IPS DF 4.7 (cell line): ENCODE measurements around the gene MCRIP2.

Experiments used
- DNase-seq: peaks from one replicate; pipeline ENCODE4 v3.0.0-alpha.2; 2013; ENCODE audit warnings: low spot score; ENCODE audit errors: extremely low read depth

The MCRIP2 gene

DNA sequence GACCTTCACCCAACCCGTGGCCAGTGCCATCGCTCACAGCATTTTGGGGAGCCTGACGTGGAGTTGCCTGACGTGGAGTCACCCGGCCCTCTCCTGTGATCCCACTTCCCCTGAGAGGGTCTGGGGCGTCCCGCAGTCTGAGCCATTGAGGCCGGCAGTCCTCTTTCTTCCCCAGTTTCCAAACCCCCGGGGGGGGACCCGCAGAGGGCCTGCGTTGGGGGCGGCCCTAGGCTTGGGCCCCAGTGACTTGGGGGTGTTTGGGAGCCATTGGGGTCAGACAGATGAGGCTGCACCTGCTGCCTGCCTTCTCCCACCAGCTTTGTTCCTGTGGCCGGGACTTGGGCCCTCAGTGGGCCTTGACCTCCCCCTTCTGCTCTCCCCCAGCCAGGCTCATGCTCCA is 28.0 kb downstream of the MCRIP2 start:
- DNase-seq, result no peak

DNA sequence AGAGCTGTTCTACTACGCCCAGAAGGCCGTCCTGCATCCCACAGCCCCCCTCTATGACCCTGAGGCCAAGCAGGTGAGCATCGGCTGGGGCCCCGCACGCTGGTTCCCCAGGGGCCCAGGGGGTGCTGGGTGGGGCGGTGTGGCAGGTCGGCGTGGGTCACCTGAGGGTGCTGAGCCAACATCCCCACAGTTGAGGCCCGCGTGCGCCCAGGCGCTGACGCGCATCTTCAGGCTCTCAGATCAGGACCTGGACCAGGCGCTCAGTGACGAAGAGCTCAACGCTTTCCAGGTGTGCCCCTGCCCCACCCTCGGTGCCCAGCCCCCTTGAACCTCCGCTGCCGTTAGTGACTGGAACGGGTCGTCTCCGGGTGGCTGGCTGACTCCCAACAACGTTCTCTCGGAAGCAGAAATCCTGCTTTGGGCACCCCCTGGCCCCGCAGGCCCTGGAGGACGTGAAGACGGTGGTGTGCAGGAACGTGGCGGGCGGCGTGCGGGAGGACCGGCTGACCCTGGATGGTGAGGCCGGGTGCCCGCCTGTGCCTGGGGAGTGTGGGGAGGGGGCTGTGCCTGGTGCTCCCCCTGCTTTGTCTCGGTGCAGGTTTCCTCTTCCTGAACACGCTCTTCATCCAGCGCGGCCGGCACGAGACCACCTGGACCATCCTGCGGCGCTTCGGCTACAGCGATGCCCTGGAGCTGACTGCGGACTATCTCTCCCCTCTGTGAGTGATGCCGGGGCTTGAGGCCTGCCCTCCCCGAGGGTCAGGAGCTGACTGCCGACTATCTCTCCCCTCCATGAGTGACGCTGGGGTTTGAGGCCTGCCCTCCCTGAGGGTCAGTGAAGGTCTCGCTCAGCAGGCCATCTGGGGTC is 29.1 kb downstream of the MCRIP2 start:
- DNase-seq, result no peak

DNA sequence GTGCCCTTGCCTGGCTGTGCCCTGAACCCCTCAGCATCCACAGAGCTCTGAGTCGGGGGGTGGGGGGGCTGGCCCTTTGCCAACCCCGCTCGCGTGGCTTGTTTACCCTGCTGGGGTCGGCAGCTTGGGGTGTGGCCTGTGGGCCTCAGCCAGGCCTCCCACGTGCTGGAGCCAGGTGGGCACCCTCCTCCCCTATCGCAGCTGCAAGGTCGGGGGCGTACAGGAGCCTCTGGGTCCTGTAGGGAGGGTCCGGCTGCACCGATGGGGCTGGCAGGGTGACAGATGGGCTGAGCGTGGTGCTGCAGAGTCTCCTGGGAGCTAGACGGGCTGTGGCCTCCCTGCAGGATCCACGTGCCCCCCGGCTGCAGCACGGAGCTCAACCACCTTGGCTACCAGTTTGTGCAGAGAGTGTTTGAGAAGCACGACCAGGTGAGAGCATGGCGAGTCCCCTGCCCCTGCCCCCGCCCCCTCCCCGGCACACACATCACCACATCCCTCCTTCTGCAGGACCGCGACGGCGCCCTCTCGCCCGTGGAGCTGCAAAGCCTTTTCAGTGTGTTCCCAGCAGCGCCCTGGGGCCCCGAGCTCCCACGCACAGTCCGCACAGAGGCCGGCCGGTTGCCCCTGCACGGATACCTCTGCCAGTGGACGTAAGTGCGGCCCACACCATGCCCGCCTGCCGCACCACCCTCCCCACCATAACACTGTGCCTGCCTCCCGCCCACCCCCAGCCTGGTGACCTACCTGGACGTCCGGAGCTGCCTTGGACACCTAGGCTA is 29.9 kb downstream of the MCRIP2 start:
- no peak for DNase-seq

GRCh38 chr16:672371-672770 is 30.7 kb downstream of the MCRIP2 start:
- DNase-seq, result no peak

DNA sequence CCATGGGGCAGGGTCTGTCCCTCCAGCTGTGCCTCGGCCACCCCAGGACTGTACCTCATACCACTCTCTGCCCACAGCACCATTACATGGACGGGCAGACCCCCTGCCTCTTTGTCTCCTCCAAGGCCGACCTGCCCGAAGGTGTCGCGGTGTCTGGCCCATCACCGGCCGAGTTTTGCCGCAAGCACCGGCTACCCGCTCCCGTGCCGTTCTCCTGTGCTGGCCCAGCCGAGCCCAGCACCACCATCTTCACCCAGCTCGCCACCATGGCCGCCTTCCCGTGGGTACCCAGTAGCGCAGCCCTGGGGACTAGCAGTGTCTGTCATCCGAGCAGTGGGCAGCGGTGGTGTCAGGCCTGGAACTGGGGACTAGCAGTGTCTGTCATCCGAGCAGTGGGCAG is 31.2 kb downstream of the MCRIP2 start:
- no peak for DNase-seq

DNA sequence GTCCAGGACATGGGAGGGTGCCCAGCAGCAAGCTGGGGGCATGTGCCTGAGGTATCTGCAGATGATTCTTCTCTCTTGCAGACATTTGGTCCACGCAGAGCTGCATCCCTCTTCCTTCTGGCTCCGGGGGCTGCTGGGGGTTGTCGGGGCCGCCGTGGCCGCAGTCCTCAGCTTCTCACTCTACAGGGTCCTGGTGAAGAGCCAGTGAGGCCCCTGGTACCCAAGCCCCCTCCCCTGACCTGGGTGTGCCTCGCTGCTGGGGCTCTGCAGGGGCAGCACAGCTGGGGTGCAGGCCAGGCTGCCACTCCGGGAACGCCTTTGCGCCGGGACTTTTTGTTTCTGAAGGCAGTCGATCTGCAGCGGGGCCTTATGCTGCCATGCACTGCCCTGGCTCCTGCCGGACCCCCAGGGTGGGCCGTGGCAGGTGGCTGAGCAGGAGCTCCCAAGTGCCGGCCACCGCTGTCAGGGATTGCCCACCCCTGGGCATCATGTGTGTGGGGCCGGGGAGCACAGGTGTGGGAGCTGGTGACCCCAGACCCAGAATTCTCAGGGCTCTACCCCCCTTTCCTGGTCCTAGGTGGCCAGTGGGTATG is 31.9 kb downstream of the MCRIP2 start:
- no peak for DNase-seq

DNA sequence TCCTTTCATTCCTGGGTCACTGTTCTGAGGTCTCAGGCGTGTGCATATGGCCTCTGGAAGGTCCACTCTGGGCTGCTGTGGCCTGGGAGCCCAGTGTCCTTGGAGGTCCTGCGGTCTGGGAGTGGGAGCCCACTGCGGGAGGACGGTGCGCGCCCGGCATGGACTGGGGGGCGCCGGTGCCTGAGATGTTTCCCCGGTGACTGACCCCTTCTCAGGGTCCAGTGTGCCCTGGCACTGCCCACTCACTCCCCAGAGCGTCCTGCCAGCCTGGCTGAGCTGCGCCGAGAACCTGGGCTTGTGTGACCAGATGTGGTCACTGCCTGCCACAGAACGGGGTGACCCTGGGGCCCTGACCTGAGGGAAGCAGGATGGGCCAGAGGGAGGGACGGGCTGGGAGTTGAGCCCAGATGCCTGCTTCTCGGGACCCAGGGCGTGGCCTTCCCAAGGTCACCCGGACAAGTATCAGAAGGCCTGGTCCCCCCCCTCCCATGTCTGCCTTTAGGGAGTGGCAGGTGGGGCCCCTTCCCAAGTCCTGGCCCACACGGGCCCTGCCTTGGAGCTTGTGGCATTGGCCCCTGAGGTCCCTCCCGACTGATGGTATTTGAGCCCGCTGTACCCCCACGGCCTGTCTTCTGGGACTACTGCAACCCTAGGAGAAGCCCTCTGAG is 32.7 kb downstream of the MCRIP2 start:
- DNase-seq, result no peak

DNA sequence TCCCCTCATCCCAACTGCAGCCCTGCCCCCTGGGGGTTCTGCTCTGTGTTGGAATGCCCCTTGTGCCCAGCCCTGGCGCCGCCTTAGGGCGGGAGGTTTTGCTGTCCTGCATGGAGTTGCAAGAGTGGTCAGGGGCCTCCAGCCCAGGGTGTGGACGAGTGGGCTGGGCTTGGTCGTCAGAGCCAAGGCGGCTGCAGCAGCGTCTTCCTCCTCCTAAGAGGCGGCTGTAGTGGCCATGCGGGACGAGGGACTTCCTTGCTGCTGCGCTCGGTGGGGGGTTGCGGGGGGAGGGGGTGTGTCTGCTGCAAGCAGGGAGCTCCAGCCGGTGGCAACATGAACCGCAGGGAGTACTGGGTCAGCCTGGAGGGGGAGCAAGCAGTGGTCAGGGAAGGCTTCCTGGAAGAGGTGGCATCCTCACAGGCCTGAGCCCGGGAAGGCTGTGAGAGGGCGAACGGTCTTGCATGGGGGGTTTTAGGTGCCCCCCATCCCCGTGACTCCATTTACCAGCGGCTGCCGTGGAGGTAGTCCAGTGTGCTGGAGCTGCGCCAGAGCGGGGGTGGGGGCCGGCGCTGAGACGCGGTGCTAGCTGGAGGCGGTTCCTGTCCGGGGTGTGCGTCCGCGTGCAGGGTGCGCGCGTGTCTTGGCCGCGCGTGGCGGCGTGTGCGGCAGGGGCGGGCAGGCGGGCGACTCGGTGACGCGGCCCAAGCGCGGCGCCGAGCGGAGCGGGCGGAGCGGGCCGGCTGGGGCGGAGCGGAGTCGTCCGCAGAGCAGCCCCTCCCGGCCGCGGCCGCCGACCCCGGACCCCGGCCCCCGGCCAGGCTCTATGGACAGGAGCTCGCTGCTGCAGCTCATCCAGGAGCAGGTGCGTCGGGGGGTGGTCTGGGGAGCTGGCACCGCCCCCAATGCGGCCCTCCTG is 33.6 kb downstream of the MCRIP2 start, which contains the start of gene RHBDL1:
RHBDL1 (plus strand) TSS at position 704 of the 916 bp plus-strand sequence; CDS start at position 824, 120 bp downstream.
- no peak for DNase-seq

GRCh38 chr16:675884-676564 is 34.4 kb downstream of the MCRIP2 start:
- DNase-seq, result no peak

DNA sequence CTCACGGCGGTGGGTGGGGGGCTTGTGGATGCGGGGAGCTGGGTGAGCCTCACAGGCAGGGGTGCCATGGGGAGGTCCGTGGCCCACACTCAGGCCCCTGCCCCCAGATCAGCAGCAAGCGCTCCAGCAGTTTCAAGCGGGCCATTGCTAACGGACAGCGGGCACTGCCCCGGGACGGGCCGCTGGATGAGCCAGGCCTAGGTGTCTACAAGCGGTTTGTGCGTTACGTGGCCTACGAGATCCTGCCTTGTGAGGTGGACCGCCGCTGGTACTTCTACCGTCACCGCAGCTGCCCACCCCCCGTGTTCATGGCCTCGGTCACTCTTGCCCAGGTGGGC is 34.9 kb downstream of the MCRIP2 start:
- DNase-seq, result no peak

DNA sequence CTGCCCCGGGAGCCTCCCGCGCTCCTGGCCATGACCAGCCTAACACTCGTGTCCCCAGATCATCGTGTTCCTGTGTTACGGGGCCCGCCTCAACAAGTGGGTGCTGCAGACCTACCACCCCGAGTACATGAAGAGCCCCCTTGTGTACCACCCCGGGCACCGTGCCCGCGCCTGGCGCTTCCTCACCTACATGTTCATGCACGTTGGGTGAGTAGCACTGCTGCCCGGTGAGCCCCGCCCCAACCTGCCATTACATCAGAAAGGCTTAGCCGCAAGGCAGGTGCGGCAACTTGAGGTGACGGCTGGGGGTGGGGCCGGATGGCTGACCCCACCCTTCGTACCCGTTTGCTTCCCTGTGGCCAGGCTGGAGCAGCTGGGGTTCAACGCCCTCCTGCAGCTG is 35.3 kb downstream of the MCRIP2 start:
- DNase-seq, result no peak

GRCh38 chr16:677316-678190 is 35.9 kb downstream of the MCRIP2 start:
- no peak for DNase-seq

DNA sequence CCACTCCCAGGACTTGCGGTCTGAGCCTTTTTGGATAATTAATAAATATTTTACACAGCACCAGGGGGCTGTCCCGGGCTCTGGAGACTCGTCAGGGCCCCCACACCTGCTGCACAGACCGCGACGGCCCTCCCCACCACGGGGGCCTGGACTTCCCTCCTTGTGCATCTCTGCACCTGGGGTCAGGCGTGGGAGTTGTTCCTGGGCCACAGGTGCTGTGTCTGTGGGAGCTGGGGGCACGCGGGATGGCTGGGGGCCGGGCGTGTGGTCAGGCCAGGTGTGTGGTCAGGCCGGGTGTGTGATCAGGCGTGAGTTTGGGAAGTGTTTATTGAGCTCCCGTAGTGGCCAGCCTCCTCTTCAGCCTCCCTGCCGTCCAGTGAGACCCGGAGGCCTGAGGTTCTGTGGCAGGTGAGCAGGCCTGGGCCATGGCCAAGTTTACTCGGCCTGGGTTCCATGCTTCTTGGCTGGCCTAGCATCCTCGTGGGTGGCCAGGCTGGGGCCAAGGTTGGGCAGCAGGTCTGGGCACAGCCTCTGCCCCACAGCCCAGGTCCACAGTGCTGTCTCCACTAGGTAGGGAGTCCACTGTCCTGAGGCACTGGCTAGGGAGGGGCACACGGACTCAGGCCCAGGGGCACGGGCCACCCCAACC is 36.7 kb downstream of the MCRIP2 start:
- DNase-seq, result no peak

DNA sequence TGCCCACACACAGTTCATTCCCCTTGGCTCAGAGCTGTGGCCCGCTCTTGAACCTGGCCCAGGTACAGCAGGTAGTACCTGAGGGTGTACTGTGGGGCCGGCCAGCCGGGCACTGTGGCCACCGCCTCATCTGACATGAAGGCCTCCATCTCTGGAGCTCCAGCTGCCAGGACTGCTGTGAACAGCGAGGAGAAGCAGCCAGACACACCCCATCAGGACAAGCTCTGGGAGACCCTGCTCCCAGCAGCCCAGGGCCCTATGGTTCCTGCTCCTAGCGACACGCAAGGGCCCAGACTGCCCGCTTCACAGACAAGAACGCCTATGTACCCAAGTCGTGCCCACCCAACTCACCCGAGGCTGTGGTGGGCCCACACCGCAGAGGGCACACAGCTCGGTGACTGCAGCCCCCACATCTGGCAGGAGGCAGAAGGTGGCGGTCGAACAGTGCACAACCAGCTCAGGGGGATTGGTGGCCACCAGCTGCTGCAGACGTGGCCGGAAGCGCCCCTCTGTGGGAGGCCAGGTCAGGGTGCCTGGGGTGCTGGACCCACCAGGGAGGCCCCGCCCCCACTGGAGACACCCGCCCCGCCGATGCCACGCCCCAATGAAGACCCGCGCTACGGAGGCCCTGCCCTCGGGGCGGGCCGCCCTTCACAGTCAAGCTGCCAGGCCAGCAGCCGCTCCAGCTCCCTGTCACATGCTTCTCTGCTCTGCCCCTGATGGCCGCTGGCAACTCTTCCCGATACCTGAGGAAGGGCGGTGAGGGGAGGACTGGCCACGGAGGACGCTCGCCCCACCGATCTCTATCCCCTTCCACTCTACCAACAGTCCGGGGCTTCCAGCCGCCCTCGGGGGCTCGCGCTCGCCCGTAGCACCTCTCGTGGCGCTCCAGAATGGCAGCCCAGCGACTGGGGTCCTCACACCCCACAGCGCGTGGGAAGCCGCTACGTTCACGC is 37.5 kb downstream of the MCRIP2 start:
- no peak for DNase-seq

GRCh38 chr16:679814-680624 is 38.4 kb downstream of the MCRIP2 start, which contains the start of gene STUB1:
Gene STUB1 (plus strand): TSS chr16:680410. CDS start chr16:680526, 116 bp downstream.
- DNase-seq, result no peak

- no peak for DNase-seq
Measured at GRCh38 chr16:680625-680945, 39.0 kb downstream of the MCRIP2 start.
